Activated CD4-positive, alpha-beta T cell treated with anti-CD3 and anti-CD28 coated beads, Interleukin-10, Interleukin-2, amounts not matched to agents 100 ng/mL and 50 ng/mL, durations not matched to agents 16 hours and 8 hours (primary cell): ENCODE data around the gene SCMH1.

Source experiments
- DNase-seq: peaks from one replicate; pipeline ENCODE4 v3.0.0-alpha.2; 2020

SCMH1 gene

GRCh38 chr1:40987439-40988276, 254.4 kb downstream of the SCMH1 start:
- DNase-seq = no peak

- no peak for DNase-seq
These were observed 255.2 kb downstream of the SCMH1 start for GRCh38 chr1:40986956-40987355.

- no peak for DNase-seq
These were observed 255.8 kb downstream of the SCMH1 start for GRCh38 chr1:40986328-40986783.

GRCh38 chr1:40985875-40986274, 256.2 kb downstream of the SCMH1 start:
- DNase-seq = no peak

- no peak for DNase-seq
These were observed 256.9 kb downstream of the SCMH1 start for GRCh38 chr1:40985161-40985560.

- no peak for DNase-seq
These were observed 257.6 kb downstream of the SCMH1 start for GRCh38 chr1:40984531-40984930.

- peak; percentile 78 for DNase-seq
These were observed 258.0 kb downstream of the SCMH1 start for GRCh38 chr1:40984066-40984465.

GRCh38 chr1:40983286-40983685, 258.8 kb downstream of the SCMH1 start:
- no peak for DNase-seq

- DNase-seq = no peak
These were observed 259.4 kb downstream of the SCMH1 start for GRCh38 chr1:40982721-40983120.

- no peak for DNase-seq
These were observed 260.2 kb downstream of the SCMH1 start for GRCh38 chr1:40981691-40982448.

- peak; percentile 78 for DNase-seq
These were observed 261.5 kb downstream of the SCMH1 start for GRCh38 chr1:40980453-40981121.

GRCh38 chr1:40980068-40980452, 262.0 kb downstream of the SCMH1 start:
- DNase-seq = no peak

GRCh38 chr1:40979241-40980067, 262.7 kb downstream of the SCMH1 start, which contains the start of gene CTPS1:
TSS of gene CTPS1 (plus strand) at chr1:40979696. CDS start at chr1:40983291, 3,595 bp downstream.
- DNase-seq = peak; percentile 97

GRCh38 chr1:40978886-40979240, 263.2 kb downstream of the SCMH1 start:
- no peak for DNase-seq

GRCh38 chr1:40977716-40978115, 264.4 kb downstream of the SCMH1 start:
- no peak for DNase-seq
